NCI-H1048 (cell line): Measurements from ENCODE around the gene GK2.

ENCODE experiments used
- DNase-seq: peaks from one replicate; lab custom pipeline; 2025; lab: John Stamatoyannopoulos, UW

Gene GK2

GRCh38 chr4:79385641-79386040 is 22.4 kb downstream of the GK2 start:
- no peak for DNase-seq

GRCh38 chr4:79381161-79381560 is 26.9 kb downstream of the GK2 start:
- DNase-seq: no peak

- DNase-seq: no peak
Observed at GRCh38 chr4:79370026-79370425, 38.0 kb downstream of the GK2 start.

GRCh38 chr4:79367096-79367495 is 40.9 kb downstream of the GK2 start:
- DNase-seq: no peak

- DNase-seq: no peak
Observed at GRCh38 chr4:79366422-79366821, 41.6 kb downstream of the GK2 start.

GRCh38 chr4:79364061-79364460 is 44.0 kb downstream of the GK2 start:
- no peak for DNase-seq

GRCh38 chr4:79362626-79363025 is 45.4 kb downstream of the GK2 start:
- no peak for DNase-seq

GRCh38 chr4:79360006-79360405 is 48.0 kb downstream of the GK2 start:
- no peak for DNase-seq

- DNase-seq: no peak
Observed at GRCh38 chr4:79358438-79358837, 49.6 kb downstream of the GK2 start.

GRCh38 chr4:79357365-79357764 is 50.7 kb downstream of the GK2 start:
- DNase-seq: no peak
